Thyroid gland (tissue), 4 donors: ENCODE measurements around the gene FYB1. TPM values are rescaled to one million over a fixed set of nuclear protein-coding genes. Genes with fewer than 3 reads are reported as not detected.

Experiments used
- DNase-seq, 2 donors: peaks; one replicate each; pipeline ENCODE4 v3.0.0-alpha.2; 2019
- H3K27ac ChIP-seq, 3 donors: fragments of 200-600 bp; sonication (generic); 1 replicate in 2 of 3; 2 replicates in 1 of 3; pipeline ENCODE4 v1.5.1; 2016 to 2019; ENCODE audit warnings: mild to moderate bottlenecking in 1 of 3, moderate library complexity in 1 of 3
- H3K27me3 ChIP-seq: fragments of 200-600 bp; sonication (generic); one replicate; pipeline ENCODE4 v1.5.1; 2019
- H3K36me3 ChIP-seq, 2 donors: fragments of 200-600 bp; sonication (generic); one replicate each; pipeline ENCODE4 v1.5.1; 2016 to 2019
- H3K4me1 ChIP-seq, 2 donors: fragments of 200-600 bp; sonication (generic); one replicate each; pipeline ENCODE4 v1.5.1; 2017 to 2019
- H3K4me3 ChIP-seq, 3 donors: fragments of 200-600 bp; sonication (generic); replicated peaks in 1 of 3; 1 replicate in 2 of 3; 2 replicates in 1 of 3; pipeline ENCODE4 v1.5.1; 2016; ENCODE audit warnings: mild to moderate bottlenecking in 1 of 3
- H3K9me3 ChIP-seq: fragments of 200-600 bp; sonication (generic); one replicate; pipeline ENCODE4 v1.5.1; 2017
- CTCF ChIP-seq, 6 experiments: fragments of 200-600 bp in 3 of 6; fragments of 450-650 bp in 3 of 6; sonication (generic) in 3 of 6; IDR thresholded peaks; one replicate each; pipeline ENCODE4 v1.5.1; 2016 to 2019; ENCODE audit warnings: antibody characterized with exemption in 6 of 6, mild to moderate bottlenecking in 2 of 6, inconsistent platforms in 1 of 6, moderate library complexity in 1 of 6
- POLR2A ChIP-seq, 2 donors: fragments of 450-650 bp; IDR thresholded peaks; one replicate each; pipeline ENCODE4 v1.6.1; 2017; ENCODE audit warnings: antibody characterized with exemption in 2 of 2, mild to moderate bottlenecking in 2 of 2, moderate library complexity in 1 of 2
- WGBS, 2 donors: methylation state at CpG; one replicate each; pipeline ENCODE4 v1.1.5; 2017; 5-methylcytosine and 5-hydroxymethylcytosine counted together
- intact Hi-C: fragments of 100-400 bp; cut with DNase I; formaldehyde crosslinking; loops from one replicate; pipeline ENCODE4 v1.15.1; 2023
- total RNA-seq, 4 donors: library from RNA; depleted of rRNA; stranded (reverse); fragments of >200 nt; gene quantifications; one replicate each; pipeline ENCODE4 v1.2.3, GENCODE V29; 2016

FYB1 gene
- total RNA-seq, 4 donors from 2014 or later, result 2.4 to 15.6 (median 3.7) TPM

GRCh38 chr5:39197556-39197955 lies 21.8 kb downstream of the FYB1 start:
- H3K9me3 ChIP-seq, result no peaks in the 10 kb centered on the region
- WGBS, 2 donors, result 95 to 96% methylated on average over 4 of the region's 4 CpGs
- peaks cover 6 to 7% of the 10 kb centered on the region in 2 donors for H3K4me1 ChIP-seq
- intact Hi-C loops, result no loop called here
- H3K4me3 ChIP-seq, result no peak overlapping the region
- no peak for DNase-seq
- TF ChIP-seq CTCF (IDR thresholded peaks at IDR 0.05), result no peak
- TF ChIP-seq POLR2A (IDR thresholded peaks at IDR 0.05), result no peak
- H3K27me3 ChIP-seq, result no peaks in the 10 kb centered on the region
- no peaks in the 10 kb centered on the region for H3K36me3 ChIP-seq
- no peak overlapping the region for H3K27ac ChIP-seq

GRCh38 chr5:39195198-39195826 lies 24.1 kb downstream of the FYB1 start:
- TF ChIP-seq CTCF (IDR thresholded peaks at IDR 0.05) (no peak), POLR2A (IDR thresholded peaks at IDR 0.05) (no peak)
- no peaks in the 10 kb centered on the region for H3K36me3 ChIP-seq
- WGBS, 2 donors, result 90 to 92% methylated on average over 3 of the region's 3 CpGs
- no peak for DNase-seq
- intact Hi-C loops, result no loop called here
- no peak overlapping the region for H3K27ac ChIP-seq
- H3K4me3 ChIP-seq, result no peak overlapping the region
- H3K4me1 ChIP-seq, result peaks cover 9 to 12% of the 10 kb centered on the region in 2 donors
- H3K27me3 ChIP-seq, result no peaks in the 10 kb centered on the region
- H3K9me3 ChIP-seq, result no peaks in the 10 kb centered on the region

GRCh38 chr5:39194466-39195136 lies 24.8 kb downstream of the FYB1 start:
- Histone ChIP-seq H3K4me3 (no peak overlapping the region), H3K9me3 (no peaks in the 10 kb centered on the region), H3K36me3 (no peaks in the 10 kb centered on the region), H3K27me3 (no peaks in the 10 kb centered on the region), H3K4me1 (peaks cover 15 to 18% of the 10 kb centered on the region in 2 donors), H3K27ac (no peak overlapping the region)
- DNase-seq, result peak; percentile 62 to 73
- intact Hi-C loops, result no loop called here
- WGBS, 2 donors, result 46 to 57% methylated on average over 11 of the region's 11 CpGs
- no peak for TF ChIP-seq POLR2A (IDR thresholded peaks at IDR 0.05)
- TF ChIP-seq CTCF (IDR thresholded peaks at IDR 0.05), result no peak

GRCh38 chr5:39193553-39194465 lies 25.6 kb downstream of the FYB1 start:
- H3K9me3 ChIP-seq, result no peaks in the 10 kb centered on the region
- TF ChIP-seq CTCF (IDR thresholded peaks at IDR 0.05) (no peak), POLR2A (IDR thresholded peaks at IDR 0.05) (no peak)
- H3K4me3 ChIP-seq, result no peak overlapping the region
- no peak overlapping the region for H3K27ac ChIP-seq
- no peak for DNase-seq
- WGBS, 2 donors, result 89% methylated on average over 6 of the region's 6 CpGs
- intact Hi-C loops, result no loop called here
- peaks cover 21 to 24% of the 10 kb centered on the region in 2 donors for H3K4me1 ChIP-seq
- H3K27me3 ChIP-seq, result no peaks in the 10 kb centered on the region
- H3K36me3 ChIP-seq, result no peaks in the 10 kb centered on the region
